Measurements from ENCODE around the gene ZNF329.
A peak's percentile ranks its signal among the peaks of the same experiment; 100 is the strongest.

The ZNF329 gene

GRCh38 chr19:58150328-58150921 is at the start of gene ZNF329:
TSS of gene ZNF329 (minus strand) at chr19:58150789. CDS start at chr19:58129503, 21,286 bp downstream.
- Histone ChIP-seq H3K27me3 (ENCODE audit: insufficient read depth, low read depth) (no peaks in the 10 kb centered on the region), H3K79me2 (ENCODE audit: insufficient read depth, low read depth) (no peaks in the 10 kb centered on the region), H2AFZ (ENCODE audit: low read depth) (peak within 1 kb of the TSS; percentile 93), H3K4me2 (peak within 1 kb of the TSS; percentile 54), H3K27ac (peak within 1 kb of the TSS; percentile 30; the same call in 1 of the 2 replicates), H3K4me1 (ENCODE audit: low read depth, poor library complexity, severe bottlenecking) (peaks cover 5% of the 10 kb centered on the region), H4K20me1 (ENCODE audit: insufficient read depth) (no peaks in the 10 kb centered on the region), H3K36me3 (ENCODE audit: insufficient read depth) (no peaks in the 10 kb centered on the region), H3K4me3 (IDR thresholded peaks at IDR 0.05; ENCODE audit: insufficient read depth, low read depth, low read length) (no peak within 1 kb of the TSS), H3K9ac (peak within 1 kb of the TSS; percentile 69; the same call in 1 of the 2 replicates)
- no peak for TF ChIP-seq CTCF (conservative IDR thresholded peaks at IDR 0.05; ENCODE audit: low read depth, low read length)

- no peak overlapping the region for H3K27ac ChIP-seq
- H3K4me3 ChIP-seq (IDR thresholded peaks at IDR 0.05; ENCODE audit: insufficient read depth, low read depth, low read length): no peak overlapping the region
- no peak overlapping the region for H3K9ac ChIP-seq
- H3K36me3 ChIP-seq (ENCODE audit: insufficient read depth): peaks cover 3% of the 10 kb centered on the region; the same call in 1 of the 2 replicates
- no peaks in the 10 kb centered on the region for H3K27me3 ChIP-seq (ENCODE audit: insufficient read depth, low read depth)
- H4K20me1 ChIP-seq (ENCODE audit: insufficient read depth): no peaks in the 10 kb centered on the region
- TF ChIP-seq CTCF (conservative IDR thresholded peaks at IDR 0.05; ENCODE audit: low read depth, low read length): no peak
- no peak overlapping the region for H3K4me2 ChIP-seq
- H2AFZ ChIP-seq (ENCODE audit: low read depth): no peak overlapping the region
- no peaks in the 10 kb centered on the region for H3K4me1 ChIP-seq (ENCODE audit: low read depth, poor library complexity, severe bottlenecking)
- no peaks in the 10 kb centered on the region for H3K79me2 ChIP-seq (ENCODE audit: insufficient read depth, low read depth)
Observed at GRCh38 chr19:58196901-58197616, 46.5 kb upstream of the ZNF329 start.

GRCh38 chr19:58183817-58184215 is 33.2 kb upstream of the ZNF329 start:
- Histone ChIP-seq H3K4me1 (ENCODE audit: low read depth, poor library complexity, severe bottlenecking) (no peaks in the 10 kb centered on the region), H4K20me1 (ENCODE audit: insufficient read depth) (no peaks in the 10 kb centered on the region), H3K36me3 (ENCODE audit: insufficient read depth) (peaks cover 14% of the 10 kb centered on the region; the same call in 1 of the 2 replicates), H2AFZ (ENCODE audit: low read depth) (peak overlapping the region; percentile 94), H3K79me2 (ENCODE audit: insufficient read depth, low read depth) (0 out of 2 replicates have a peak, but pooled peaks cover 4% of the 10 kb centered on the region), H3K9ac (peak overlapping the region; percentile 91), H3K27ac (peak overlapping the region; percentile 96), H3K27me3 (ENCODE audit: insufficient read depth, low read depth) (no peaks in the 10 kb centered on the region), H3K4me2 (peak overlapping the region; percentile 20), H3K4me3 (IDR thresholded peaks at IDR 0.05; ENCODE audit: insufficient read depth, low read depth, low read length) (no peak overlapping the region)
- no peak for TF ChIP-seq CTCF (conservative IDR thresholded peaks at IDR 0.05; ENCODE audit: low read depth, low read length)

- Histone ChIP-seq H3K27ac (peak within 1 kb of the TSS; percentile 96), H3K4me3 (IDR thresholded peaks at IDR 0.05; ENCODE audit: insufficient read depth, low read depth, low read length) (no peak within 1 kb of the TSS), H2AFZ (ENCODE audit: low read depth) (peak within 1 kb of the TSS; percentile 94), H3K9ac (peak within 1 kb of the TSS; percentile 91), H3K27me3 (ENCODE audit: insufficient read depth, low read depth) (no peaks in the 10 kb centered on the region), H4K20me1 (ENCODE audit: insufficient read depth) (no peaks in the 10 kb centered on the region), H3K4me1 (ENCODE audit: low read depth, poor library complexity, severe bottlenecking) (no peaks in the 10 kb centered on the region), H3K4me2 (peak within 1 kb of the TSS; percentile 61), H3K79me2 (ENCODE audit: insufficient read depth, low read depth) (0 out of 2 replicates have a peak, but pooled peaks cover 4% of the 10 kb centered on the region), H3K36me3 (ENCODE audit: insufficient read depth) (peaks cover 14% of the 10 kb centered on the region; the same call in 1 of the 2 replicates)
- TF ChIP-seq CTCF (conservative IDR thresholded peaks at IDR 0.05; ENCODE audit: low read depth, low read length): no peak
Observed at GRCh38 chr19:58182989-58183816, 32.6 kb upstream of the ZNF329 start, which contains the start of gene ZNF274. TSS of gene ZNF274 (plus strand) at chr19:58183061. CDS start at chr19:58183966, 905 bp downstream.
